ENCODE data around the gene NPDC1.

NPDC1 gene

DNA sequence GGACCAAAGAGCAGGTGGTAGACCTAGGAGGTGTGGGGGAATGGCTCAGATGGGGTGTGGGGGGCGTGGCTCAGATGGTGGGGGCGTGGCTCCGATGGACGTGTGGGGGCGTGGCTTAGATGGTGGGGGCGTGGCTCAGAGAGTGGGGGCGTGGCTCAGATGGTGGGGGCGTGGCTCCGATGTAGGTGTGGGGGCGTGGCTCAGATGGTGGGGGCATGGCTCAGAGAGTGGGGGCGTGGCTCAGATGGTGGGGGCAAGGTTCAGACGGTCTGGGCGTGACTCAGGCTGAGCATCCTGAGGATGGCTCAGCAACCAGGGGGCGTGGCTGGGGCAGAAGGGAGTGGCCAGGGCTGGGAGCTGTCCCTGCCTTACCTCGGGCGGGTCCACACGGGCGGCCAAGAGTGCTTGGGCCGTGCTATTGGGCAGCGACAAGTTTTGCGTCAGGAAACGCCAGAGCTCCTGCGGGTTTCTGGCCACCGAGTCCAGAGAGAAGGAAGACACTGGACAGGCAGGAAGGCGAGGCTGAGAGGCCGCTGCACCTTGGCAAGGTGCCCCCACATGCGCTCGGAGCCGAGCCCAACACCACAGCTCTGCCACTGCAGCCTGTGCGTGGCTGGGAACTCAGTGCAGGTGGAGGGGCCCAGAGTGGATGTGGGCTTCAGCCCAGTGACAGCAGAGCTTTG, 23.9 kb downstream of the NPDC1 start:
- TF ChIP-seq SPI1 (IDR thresholded peaks at IDR 0.05; ENCODE audit: low read depth, low read length), result no peak
- TF ChIP-seq PAX5 (IDR thresholded peaks at IDR 0.05; ENCODE audit: insufficient read depth, low read length, severe bottlenecking), result no peak
- no peak for TF ChIP-seq POU2F2 (IDR thresholded peaks at IDR 0.05; ENCODE audit: low read depth, low read length)
- no peak for TF ChIP-seq TAF1 (IDR thresholded peaks at IDR 0.05; ENCODE audit: low read depth, low read length)
- no peak for TF ChIP-seq POLR2AphosphoS5 (IDR thresholded peaks at IDR 0.05; ENCODE audit: low read depth, low read length)
- TF ChIP-seq POLR2A (IDR thresholded peaks at IDR 0.05; ENCODE audit: low read depth, low read length), result no peak
- FAIRE-seq (peak; percentile 97), DNase-seq (ENCODE audit: insufficient read length, low spot score) (peak; percentile 78)

DNA sequence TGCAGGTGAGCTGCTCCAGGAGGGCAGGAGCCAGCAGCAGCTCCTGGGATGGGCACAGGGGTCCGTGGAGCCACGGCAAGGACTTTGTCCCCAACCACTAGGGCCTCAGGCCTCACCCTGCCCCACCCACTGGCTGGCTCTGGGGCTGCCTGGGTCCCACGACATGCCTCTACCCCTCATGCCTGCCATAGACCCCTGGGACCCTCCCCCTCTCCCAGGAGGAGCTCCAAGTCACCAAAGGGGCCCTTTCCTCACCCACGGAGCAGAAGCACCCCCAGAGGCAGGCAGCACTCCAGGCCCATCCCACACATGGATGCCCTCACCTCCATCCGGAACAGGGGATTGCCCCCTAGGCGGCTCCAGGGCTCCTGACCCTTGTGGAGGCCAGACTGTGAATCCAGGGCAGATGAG, 24.4 kb downstream of the NPDC1 start:
- TF ChIP-seq POU2F2 (IDR thresholded peaks at IDR 0.05; ENCODE audit: low read depth, low read length), result no peak
- no peak for TF ChIP-seq SPI1 (IDR thresholded peaks at IDR 0.05; ENCODE audit: low read depth, low read length)
- TF ChIP-seq PAX5 (IDR thresholded peaks at IDR 0.05; ENCODE audit: insufficient read depth, low read length, severe bottlenecking), result no peak
- no peak for TF ChIP-seq TAF1 (IDR thresholded peaks at IDR 0.05; ENCODE audit: low read depth, low read length)
- TF ChIP-seq POLR2AphosphoS5 (IDR thresholded peaks at IDR 0.05; ENCODE audit: low read depth, low read length), result no peak
- no peak for TF ChIP-seq POLR2A (IDR thresholded peaks at IDR 0.05; ENCODE audit: low read depth, low read length)
- FAIRE-seq (no peak), DNase-seq (ENCODE audit: insufficient read length, low spot score) (no peak)

DNA sequence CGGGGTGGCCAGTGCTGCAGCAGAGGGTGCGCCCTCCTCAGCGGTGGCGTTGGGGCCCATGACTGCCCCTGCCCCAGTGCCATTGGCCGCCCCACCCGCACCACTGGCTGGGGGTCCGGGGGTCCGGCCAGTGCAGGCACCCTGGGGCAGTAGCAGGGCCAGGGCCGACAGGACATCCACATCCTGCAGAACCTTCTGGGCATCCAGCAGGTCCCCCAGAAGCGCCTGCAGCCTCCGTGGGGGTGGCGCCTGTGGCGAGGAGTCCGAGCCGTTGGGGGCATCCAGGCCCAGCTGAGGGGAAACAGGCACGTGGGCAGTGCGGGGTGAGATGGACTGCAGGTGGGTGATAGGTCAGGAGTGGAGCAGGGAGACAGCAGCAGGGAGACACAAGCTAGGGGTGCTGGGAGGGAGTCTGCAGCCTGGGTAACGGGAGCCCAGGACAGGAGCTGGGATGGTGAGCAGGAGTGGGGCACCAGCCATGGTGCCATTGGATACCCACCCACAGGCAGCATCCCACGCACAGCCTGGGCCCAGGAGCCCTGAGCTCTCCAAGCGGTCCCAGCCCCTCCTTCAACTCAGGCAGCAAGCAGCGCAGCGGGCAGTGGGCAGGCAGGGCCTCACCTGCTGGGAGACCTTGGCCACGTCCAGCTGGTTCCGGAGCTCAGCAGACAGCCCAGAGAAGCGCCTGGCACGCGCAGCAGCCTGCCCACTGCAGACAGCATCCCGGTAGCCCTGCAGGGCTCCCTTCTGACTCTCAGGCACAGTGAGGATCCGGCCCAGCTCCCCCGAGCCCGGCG, 25.0 kb downstream of the NPDC1 start:
- no peak for DNase-seq (ENCODE audit: insufficient read length, low spot score)
- no peak for FAIRE-seq
- TF ChIP-seq PAX5 (IDR thresholded peaks at IDR 0.05; ENCODE audit: insufficient read depth, low read length, severe bottlenecking), result no peak
- TF ChIP-seq POLR2AphosphoS5 (IDR thresholded peaks at IDR 0.05; ENCODE audit: low read depth, low read length), result no peak
- TF ChIP-seq POU2F2 (IDR thresholded peaks at IDR 0.05; ENCODE audit: low read depth, low read length), result no peak
- TF ChIP-seq TAF1 (IDR thresholded peaks at IDR 0.05; ENCODE audit: low read depth, low read length), result no peak
- TF ChIP-seq POLR2A (IDR thresholded peaks at IDR 0.05; ENCODE audit: low read depth, low read length), result no peak
- TF ChIP-seq SPI1 (IDR thresholded peaks at IDR 0.05; ENCODE audit: low read depth, low read length), result no peak

DNA sequence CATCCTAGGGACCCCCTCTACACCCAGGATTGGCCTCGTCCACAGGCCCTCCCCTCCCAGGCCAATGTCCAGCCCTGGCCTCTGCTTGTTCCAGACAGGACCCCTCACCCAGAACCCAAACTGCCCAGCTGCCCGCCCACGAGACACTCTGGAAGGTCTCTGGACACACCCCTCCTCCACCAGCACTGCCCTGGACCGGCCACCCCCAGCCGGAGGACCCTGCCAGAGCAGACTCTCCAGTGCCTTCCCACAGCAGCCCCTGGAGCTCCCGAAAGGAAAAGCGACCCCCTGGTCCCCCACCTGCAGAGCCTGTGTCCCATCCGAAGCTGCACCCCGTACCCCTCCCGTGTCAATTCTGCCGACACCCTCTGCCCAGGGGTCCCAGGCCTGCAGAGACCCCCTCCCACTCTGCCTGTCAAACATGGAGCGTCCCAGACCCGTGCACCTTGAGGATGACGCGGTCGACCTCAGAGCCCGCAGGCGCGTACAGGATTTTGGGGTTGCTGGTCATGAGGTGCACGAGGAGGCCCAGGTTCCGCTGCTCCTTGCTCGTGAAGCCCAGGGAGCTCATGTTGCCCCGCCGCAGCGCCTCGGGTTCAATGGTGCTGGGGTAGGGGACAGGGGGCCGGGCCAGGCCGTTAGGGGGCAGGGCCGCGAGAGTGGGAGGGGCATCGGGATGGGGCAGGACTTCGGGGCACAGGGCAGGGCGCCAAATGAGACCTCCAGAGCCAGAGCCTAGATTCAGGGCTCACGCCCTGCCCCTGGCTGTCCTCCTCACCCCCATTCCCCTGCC, 25.9 kb downstream of the NPDC1 start:
- TF ChIP-seq POU2F2 (IDR thresholded peaks at IDR 0.05; ENCODE audit: low read depth, low read length), result no peak
- TF ChIP-seq SPI1 (IDR thresholded peaks at IDR 0.05; ENCODE audit: low read depth, low read length), result no peak
- TF ChIP-seq TAF1 (IDR thresholded peaks at IDR 0.05; ENCODE audit: low read depth, low read length), result no peak
- DNase-seq (ENCODE audit: insufficient read length, low spot score) (no peak), FAIRE-seq (no peak)

DNA sequence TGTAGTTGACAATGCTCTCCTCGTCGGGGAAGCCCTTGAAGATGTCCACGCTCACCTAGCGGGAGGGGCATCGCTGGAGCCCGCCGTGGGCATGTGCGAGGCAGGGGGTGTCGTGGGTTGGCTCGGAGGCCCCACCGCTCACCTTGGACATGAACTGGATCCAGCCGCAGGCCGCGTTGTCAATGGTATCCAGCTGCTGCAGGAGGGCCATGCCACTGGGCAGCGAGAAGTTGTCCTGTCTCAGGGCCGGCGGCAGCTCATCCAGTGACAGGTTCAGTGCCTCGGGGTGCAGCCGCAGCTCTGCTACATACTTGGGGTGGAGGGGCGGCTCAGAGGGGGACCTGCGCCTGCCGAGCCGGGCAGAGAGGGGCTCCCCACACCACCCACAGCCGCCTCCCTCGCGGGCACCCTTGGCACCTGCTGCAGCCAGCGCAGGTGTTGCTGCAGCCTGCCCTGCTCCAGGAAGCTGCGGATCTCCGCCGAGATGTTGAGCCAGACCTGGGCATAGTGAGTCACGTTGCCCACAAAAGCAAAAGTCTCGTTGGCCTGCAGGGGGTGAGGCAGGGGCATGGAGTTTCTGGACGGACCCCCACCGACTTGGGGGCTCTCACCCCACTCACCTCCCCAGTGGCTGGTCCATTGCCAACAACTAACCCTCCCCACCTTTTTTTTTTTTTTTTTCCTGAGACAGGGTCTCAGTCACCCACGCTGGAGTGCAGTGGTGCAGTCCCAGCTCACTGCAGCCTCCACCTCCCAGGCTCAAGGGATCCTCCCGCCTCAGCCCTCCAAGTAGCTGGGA, 27.0 kb downstream of the NPDC1 start:
- no peak for TF ChIP-seq POLR2AphosphoS5 (IDR thresholded peaks at IDR 0.05; ENCODE audit: low read depth, low read length)
- TF ChIP-seq POU2F2 (IDR thresholded peaks at IDR 0.05; ENCODE audit: low read depth, low read length), result no peak
- TF ChIP-seq SPI1 (IDR thresholded peaks at IDR 0.05; ENCODE audit: low read depth, low read length), result no peak
- TF ChIP-seq POLR2A (IDR thresholded peaks at IDR 0.05; ENCODE audit: low read depth, low read length), result no peak
- no peak for TF ChIP-seq PAX5 (IDR thresholded peaks at IDR 0.05; ENCODE audit: insufficient read depth, low read length, severe bottlenecking)
- TF ChIP-seq TAF1 (IDR thresholded peaks at IDR 0.05; ENCODE audit: low read depth, low read length), result no peak
- FAIRE-seq, result no peak
- no peak for DNase-seq (ENCODE audit: insufficient read length, low spot score)

DNA sequence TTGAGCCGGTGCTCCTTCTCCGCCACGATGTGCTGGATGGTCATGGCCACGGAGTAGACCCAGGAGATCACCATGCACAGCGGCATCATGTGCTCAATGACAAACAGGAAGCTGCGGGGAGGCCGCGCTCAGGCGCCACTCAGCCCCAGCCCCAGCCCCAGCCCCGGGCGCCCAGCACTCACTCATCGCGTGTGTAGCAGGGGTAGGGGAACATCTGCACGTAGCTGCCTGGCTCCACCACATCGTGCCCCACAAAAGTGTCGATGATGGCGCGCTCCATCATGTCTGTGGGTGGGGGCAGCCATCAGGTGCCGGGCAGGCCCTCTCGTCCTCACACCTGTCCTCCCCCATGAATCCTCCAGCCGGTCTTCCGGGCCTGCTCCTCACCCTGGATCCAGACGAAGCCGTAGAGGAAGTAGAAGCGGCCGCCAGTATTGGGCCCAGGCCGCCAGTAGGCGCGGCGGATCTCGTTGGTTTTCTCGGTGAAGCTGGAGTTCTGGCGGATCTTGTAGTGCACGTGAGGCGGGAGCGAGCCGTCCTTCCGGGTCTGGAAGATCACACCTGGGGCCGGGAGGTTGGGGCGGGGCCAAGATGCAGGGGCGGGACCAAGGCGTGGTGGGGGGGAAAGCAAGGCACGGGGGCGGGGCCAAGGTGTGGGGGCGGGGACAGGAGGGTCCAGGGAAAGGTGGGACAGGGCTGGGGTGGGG, 28.0 kb downstream of the NPDC1 start:
- no peak for FAIRE-seq
- no peak for DNase-seq (ENCODE audit: insufficient read length, low spot score)
- TF ChIP-seq POLR2A (IDR thresholded peaks at IDR 0.05; ENCODE audit: low read depth, low read length), result no peak
- no peak for TF ChIP-seq PAX5 (IDR thresholded peaks at IDR 0.05; ENCODE audit: insufficient read depth, low read length, severe bottlenecking)
- TF ChIP-seq SPI1 (IDR thresholded peaks at IDR 0.05; ENCODE audit: low read depth, low read length), result no peak
- no peak for TF ChIP-seq POU2F2 (IDR thresholded peaks at IDR 0.05; ENCODE audit: low read depth, low read length)

DNA sequence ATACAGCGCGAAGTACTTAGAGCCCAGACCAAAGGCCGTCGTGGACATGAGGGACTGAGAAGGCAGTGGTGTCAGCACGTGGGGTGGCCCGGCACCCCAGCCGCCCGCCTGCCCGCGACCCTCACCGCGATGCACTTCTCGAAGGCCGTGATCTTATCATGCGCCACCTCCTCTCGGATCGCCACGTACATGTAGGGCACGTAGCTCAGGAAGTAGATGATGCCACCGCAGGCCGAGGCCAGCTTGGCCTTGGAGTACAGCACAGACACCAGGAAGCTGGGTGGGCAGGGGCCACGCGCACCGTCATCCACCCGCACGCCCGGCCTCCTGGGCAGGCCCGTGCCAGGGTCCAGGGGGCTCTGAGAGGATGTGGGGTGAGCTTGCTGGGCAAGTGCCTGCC, 28.9 kb downstream of the NPDC1 start:
- TF ChIP-seq POU2F2 (IDR thresholded peaks at IDR 0.05; ENCODE audit: low read depth, low read length) (no peak), SPI1 (IDR thresholded peaks at IDR 0.05; ENCODE audit: low read depth, low read length) (no peak), TAF1 (IDR thresholded peaks at IDR 0.05; ENCODE audit: low read depth, low read length) (no peak), POLR2AphosphoS5 (IDR thresholded peaks at IDR 0.05; ENCODE audit: low read depth, low read length) (no peak), PAX5 (IDR thresholded peaks at IDR 0.05; ENCODE audit: insufficient read depth, low read length, severe bottlenecking) (no peak), POLR2A (IDR thresholded peaks at IDR 0.05; ENCODE audit: low read depth, low read length) (no peak)
- no peak for FAIRE-seq

DNA sequence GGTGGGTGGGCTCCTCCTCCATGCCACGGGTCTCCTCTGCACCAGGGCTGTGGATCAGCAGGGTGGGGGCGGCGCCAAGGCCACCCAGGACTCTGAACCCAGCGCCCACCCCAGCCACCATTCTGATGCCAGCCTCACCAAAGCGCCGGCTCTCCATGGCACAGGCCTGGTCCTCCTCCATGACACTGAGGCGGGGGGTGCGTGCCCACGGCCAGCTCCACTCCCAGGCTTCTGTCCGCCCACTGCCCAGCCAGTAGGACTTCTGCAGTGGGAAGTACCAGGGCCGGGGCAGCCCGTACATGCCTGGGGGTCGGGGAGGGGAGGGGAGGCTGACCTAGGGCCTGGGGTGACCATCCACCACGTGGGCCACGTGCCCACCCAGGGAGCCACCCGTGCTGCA, 29.5 kb downstream of the NPDC1 start:
- TF ChIP-seq POU2F2 (IDR thresholded peaks at IDR 0.05; ENCODE audit: low read depth, low read length), result no peak
- no peak for TF ChIP-seq POLR2A (IDR thresholded peaks at IDR 0.05; ENCODE audit: low read depth, low read length)
- TF ChIP-seq PAX5 (IDR thresholded peaks at IDR 0.05; ENCODE audit: insufficient read depth, low read length, severe bottlenecking), result no peak
- FAIRE-seq (no peak), DNase-seq (ENCODE audit: insufficient read length, low spot score) (no peak)

More for the DNA sequence above, 28.9 kb downstream of the NPDC1 start:
- DNase-seq (ENCODE audit: insufficient read length, low spot score), result no peak
